ENCODE measurements around the gene VSTM2A.
"Not testable (repeated sequence)": the region's sequence is repeated elsewhere in the genome, so short reads cannot be mapped to it uniquely, and the experiment has no call there.

Gene VSTM2A

GRCh38 chr7:54541669-54542625, at the start of gene VSTM2A:
Gene VSTM2A, plus strand, starts transcription at chr7:54542375. Its CDS starts 356 bp downstream, at chr7:54542731.
- DNase-seq (ENCODE audit: low read depth) = no peak

GRCh38 chr7:54504531-54504930, 37.6 kb upstream of the VSTM2A start:
- not testable (repeated sequence) for DNase-seq (ENCODE audit: low read depth)

GRCh38 chr7:54529568-54529967, 12.6 kb upstream of the VSTM2A start:
- no peak for DNase-seq (ENCODE audit: low read depth)

DNA sequence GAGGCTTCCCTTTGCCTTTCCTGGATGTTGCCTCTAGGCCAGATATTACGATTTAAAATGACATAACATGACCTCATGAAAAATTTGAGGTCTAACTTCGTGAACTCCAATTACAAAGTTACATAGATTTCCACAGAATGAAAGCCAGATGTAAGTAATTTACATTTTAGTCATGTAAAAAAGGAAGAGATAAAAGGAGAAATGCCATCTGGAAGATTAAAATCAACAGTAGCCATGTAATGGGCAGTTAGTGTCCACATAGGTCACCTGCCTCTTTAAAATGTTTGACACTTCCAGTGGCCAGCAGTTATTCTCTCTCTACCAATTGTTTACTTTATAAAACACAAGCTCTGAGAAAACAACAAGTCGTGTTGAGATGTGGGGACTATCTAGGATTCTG, 4.1 kb upstream of the VSTM2A start:
- no peak for DNase-seq (ENCODE audit: low read depth)

GRCh38 chr7:54543051-54543488, 895 bp downstream of the VSTM2A start:
- DNase-seq (ENCODE audit: low read depth) = peak; percentile 1

GRCh38 chr7:54544149-54544526, 2.0 kb downstream of the VSTM2A start:
- no peak for DNase-seq (ENCODE audit: low read depth)

- DNase-seq (ENCODE audit: low read depth) = no peak
Measured at GRCh38 chr7:54544527-54545240, 2.5 kb downstream of the VSTM2A start.

- DNase-seq (ENCODE audit: low read depth) = no peak
Measured at GRCh38 chr7:54545241-54545563, 3.0 kb downstream of the VSTM2A start.

- DNase-seq (ENCODE audit: low read depth) = no peak
Measured at GRCh38 chr7:54546081-54546985, 4.2 kb downstream of the VSTM2A start.

- DNase-seq (ENCODE audit: low read depth) = no peak
Measured at GRCh38 chr7:54546986-54547314, 4.8 kb downstream of the VSTM2A start.

DNA sequence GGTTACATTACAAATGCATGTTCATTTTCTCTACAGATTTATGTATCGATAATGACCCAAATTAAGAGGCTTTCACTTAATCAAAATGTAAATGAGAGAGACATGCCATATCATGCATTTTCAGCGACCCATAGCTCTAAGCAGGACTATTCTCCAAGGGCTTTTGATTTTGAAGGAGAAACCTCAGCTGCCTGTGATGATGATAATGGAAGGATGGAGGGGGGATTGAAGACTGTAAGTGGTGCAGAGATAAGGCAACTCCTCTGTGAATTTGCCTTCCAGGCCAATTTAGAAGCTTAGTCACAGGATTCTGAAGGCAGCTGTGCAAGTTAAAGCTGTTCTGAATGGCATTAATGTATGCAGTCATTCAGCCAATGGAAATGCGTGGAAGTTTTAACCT, 8.3 kb downstream of the VSTM2A start:
- DNase-seq (ENCODE audit: low read depth) = no peak

- no peak for DNase-seq (ENCODE audit: low read depth)
Measured at GRCh38 chr7:54556121-54556520, 13.9 kb downstream of the VSTM2A start.

DNA sequence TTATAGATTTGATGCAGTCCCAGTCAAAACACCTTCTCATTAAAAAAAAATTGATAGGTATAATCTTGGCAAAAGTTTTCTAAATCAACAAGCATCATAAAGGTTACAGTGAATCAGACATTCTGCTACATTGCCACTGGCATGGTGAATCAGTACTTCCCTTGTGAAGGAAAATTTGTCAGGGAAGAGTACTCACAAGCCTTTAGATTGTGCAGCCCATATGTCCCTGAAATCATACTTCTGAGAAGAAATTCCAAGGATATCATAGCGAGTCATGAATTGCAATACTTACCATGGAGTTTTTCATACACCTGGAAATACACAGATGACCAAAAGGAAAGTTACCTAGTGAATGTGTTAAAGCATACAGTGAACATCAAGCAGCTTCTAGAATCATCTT, 17.2 kb downstream of the VSTM2A start:
- no peak for DNase-seq (ENCODE audit: low read depth)

- no peak for DNase-seq (ENCODE audit: low read depth)
Measured at GRCh38 chr7:54560198-54560597, 18.0 kb downstream of the VSTM2A start.

DNA sequence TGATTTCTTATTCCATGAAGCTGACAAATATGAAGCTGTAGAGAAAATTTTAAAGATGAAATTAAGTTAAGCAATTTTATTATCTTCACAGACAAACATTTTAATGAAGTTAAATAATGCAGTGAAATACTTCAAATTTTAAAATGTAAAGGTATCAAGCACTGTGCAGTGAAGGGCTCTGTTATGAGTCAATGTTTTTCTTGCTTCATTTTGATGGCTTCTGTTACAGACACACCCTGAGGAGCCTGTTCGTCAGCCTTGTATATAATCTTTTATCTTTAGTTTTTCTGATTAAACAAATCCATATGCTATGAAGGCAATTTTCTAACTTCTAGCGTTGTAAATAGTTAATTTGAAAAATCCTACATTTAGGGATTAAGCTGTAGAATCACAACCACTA, 18.5 kb downstream of the VSTM2A start:
- no peak for DNase-seq (ENCODE audit: low read depth)

DNA sequence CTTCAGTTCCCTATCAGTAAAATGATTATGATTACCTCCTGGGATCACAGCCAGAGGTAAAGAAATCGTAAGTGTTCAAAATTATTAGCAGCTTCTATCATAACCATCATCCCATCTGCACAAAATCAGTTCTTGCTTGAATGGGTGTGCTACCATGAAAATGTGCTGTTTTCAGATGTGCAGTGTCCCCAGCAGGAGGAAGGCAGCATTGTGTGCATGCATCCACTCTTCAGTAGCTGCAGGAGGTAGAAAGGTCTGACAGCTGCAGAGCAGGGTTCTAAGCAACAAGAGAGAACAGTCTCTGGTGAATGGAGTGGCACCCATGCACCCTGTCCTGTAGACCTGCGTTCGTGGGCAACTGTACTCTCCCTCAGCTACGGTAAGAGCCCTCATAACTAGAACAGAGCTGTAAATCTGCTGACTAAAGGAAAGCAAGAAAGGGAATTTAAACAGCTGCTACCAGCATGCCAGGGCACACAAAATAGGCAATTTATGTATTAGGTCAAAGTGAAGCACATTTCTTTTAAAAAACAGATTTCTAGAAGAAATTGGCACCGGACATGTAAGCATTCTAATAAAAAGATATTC, 21.2 kb downstream of the VSTM2A start:
- DNase-seq (ENCODE audit: low read depth) = no peak

DNA sequence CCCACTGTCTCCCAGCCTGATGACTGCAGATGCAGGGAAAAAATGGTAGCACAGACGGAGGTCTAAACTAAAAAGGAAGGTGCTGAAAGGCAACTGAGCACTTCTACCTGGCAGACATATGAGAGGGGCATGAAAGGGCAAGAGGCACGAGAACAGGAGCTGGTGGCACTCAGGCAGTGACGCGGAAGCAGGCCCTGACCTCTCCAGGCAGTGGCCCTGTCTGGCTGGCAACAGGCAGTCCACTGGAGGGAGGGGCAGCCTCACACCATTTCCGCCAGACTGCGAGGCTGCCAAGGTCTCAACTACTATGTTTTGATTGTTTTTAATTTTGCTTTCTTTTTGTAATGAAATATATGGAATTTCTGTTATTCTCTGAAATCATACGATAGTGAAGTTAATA, 23.3 kb downstream of the VSTM2A start:
- DNase-seq (ENCODE audit: low read depth) = no peak

GRCh38 chr7:54581511-54581910, 39.3 kb downstream of the VSTM2A start:
- no peak for DNase-seq (ENCODE audit: low read depth)

- no peak for DNase-seq (ENCODE audit: low read depth)
Measured at GRCh38 chr7:54591404-54592386, 49.5 kb downstream of the VSTM2A start.

DNA sequence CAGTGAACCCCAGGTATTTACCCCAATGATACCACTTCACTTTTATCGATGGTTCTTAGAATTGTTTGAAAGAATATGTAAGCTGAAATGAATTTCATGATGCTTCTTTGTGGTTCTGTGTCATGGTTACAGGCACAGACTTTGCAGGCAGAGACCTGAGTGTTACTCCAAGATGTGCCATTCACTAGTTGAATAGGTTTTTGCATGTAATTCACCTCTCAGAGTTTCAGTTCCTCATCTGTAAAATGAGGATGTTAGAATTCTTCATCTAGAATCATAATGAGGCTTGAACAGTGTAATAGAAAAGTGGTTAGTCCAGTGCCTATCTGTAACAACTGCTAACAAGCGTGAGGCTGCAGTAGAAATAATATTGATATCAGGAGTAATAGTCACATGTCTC, 54.6 kb downstream of the VSTM2A start:
- DNase-seq (ENCODE audit: low read depth) = no peak

- DNase-seq (ENCODE audit: low read depth) = no peak
Measured at GRCh38 chr7:54615537-54615936, 73.4 kb downstream of the VSTM2A start.
